IMR-90 (cell line): ENCODE measurements around the gene GABBR2. TPM values are rescaled to one million over a fixed set of nuclear protein-coding genes. Genes with fewer than 3 reads are reported as not detected.

Source experiments
- ATAC-seq: fragments of 200-7000 bp; cut with Tn5 transposase; 2 replicates; pipeline ENCODE4 v1.9.1; 2020; ENCODE audit warnings: low read depth, mild to moderate bottlenecking, moderate library complexity
- BruUV-seq: library from RNA; stranded (reverse); fragments of 400-500 nt; replicated peaks from 2 replicates; lab custom pipeline; 2021; lab: Mats Ljungman, UMichigan
- CTCF ChIA-PET: fragments of 300-600 bp; formaldehyde crosslinking; extraction: SDS; loops from one replicate; lab custom pipeline; 2021; ENCODE audit warnings: antibody characterized with exemption; lab: Yijun Ruan, JAX
- POLR2A ChIA-PET: fragments of 300-600 bp; sonication (Branson Sonifier 250); formaldehyde crosslinking; loops from one replicate; lab custom pipeline; 2022; ENCODE audit warnings: antibody characterized with exemption; ENCODE audit not compliant: unreplicated experiment; lab: Charles Lee
- DNase-seq: peaks from one replicate; pipeline ENCODE4 v3.0.0; 2013
- H2AFZ ChIP-seq: replicated peaks from 2 replicates; pipeline ENCODE3; 2013; ENCODE audit warnings: low read length, mild to moderate bottlenecking; ENCODE audit not compliant: poor library complexity
- H2AK5ac ChIP-seq: 2 replicates; pipeline ENCODE4 v1.6.1; 2013; ENCODE audit warnings: low read depth, low read length, inconsistent platforms
- H2AK9ac ChIP-seq: replicated peaks from 2 replicates; pipeline ENCODE3; 2013; ENCODE audit warnings: mild to moderate bottlenecking, low read depth, low read length, moderate library complexity; ENCODE audit not compliant: poor library complexity
- H2BK120ac ChIP-seq: 2 replicates; pipeline ENCODE4 v1.6.1; 2013; ENCODE audit warnings: low read depth, low read length, inconsistent platforms
- H2BK15ac ChIP-seq: 3 replicates; pipeline ENCODE4 v1.6.1; 2013; ENCODE audit warnings: low read depth, low read length, inconsistent platforms
- H2BK20ac ChIP-seq: 2 replicates; pipeline ENCODE4 v1.6.1; 2013; ENCODE audit warnings: low read depth, mild to moderate bottlenecking, inconsistent platforms, low read length, moderate library complexity
- H2BK5ac ChIP-seq: 2 replicates; pipeline ENCODE4 v1.6.1; 2013; ENCODE audit warnings: mild to moderate bottlenecking, low read depth, low read length, inconsistent platforms; ENCODE audit not compliant: poor library complexity, severe bottlenecking
- H3K14ac ChIP-seq: replicated peaks from 2 replicates; pipeline ENCODE4 v1.6.1; 2013; ENCODE audit warnings: low read depth, low read length, inconsistent platforms
- H3K18ac ChIP-seq: 2 replicates; pipeline ENCODE4 v1.6.1; 2013; ENCODE audit warnings: low read depth, low read length, control low read depth
- H3K23ac ChIP-seq: 2 replicates; pipeline ENCODE4 v1.6.1; 2013; ENCODE audit warnings: low read depth, low read length, inconsistent platforms
- H3K27ac ChIP-seq: 2 replicates; pipeline ENCODE4 v1.5.1; 2013; ENCODE audit warnings: mild to moderate bottlenecking, control low read depth, low read length; ENCODE audit not compliant: insufficient read depth
- H3K27me3 ChIP-seq: 2 replicates; pipeline ENCODE4 v1.6.1; 2013; ENCODE audit warnings: low read length; ENCODE audit not compliant: control insufficient read depth, insufficient read depth
- H3K36me3 ChIP-seq: 2 replicates; pipeline ENCODE4 v1.6.1; 2013; ENCODE audit warnings: low read length, mixed read lengths; ENCODE audit not compliant: control insufficient read depth, insufficient read depth
- H3K4ac ChIP-seq: 2 replicates; pipeline ENCODE4 v1.6.1; 2013; ENCODE audit warnings: low read depth, low read length, inconsistent platforms
- H3K4me1 ChIP-seq: 2 replicates; pipeline ENCODE4 v1.6.1; 2013; ENCODE audit warnings: low read length, mixed read lengths; ENCODE audit not compliant: control insufficient read depth, insufficient read depth
- H3K4me2 ChIP-seq: 2 replicates; pipeline ENCODE4 v1.6.1; 2013; ENCODE audit warnings: low read depth, mild to moderate bottlenecking, control low read depth, low read length, moderate library complexity
- H3K4me3 ChIP-seq: 2 replicates; pipeline ENCODE4 v1.5.1; 2013; ENCODE audit warnings: low read depth, mild to moderate bottlenecking, control low read depth, low read length, moderate library complexity; ENCODE audit not compliant: insufficient read depth
- H3K56ac ChIP-seq: 2 replicates; pipeline ENCODE4 v1.6.1; 2013; ENCODE audit warnings: low read length, inconsistent platforms; ENCODE audit not compliant: insufficient read depth; ENCODE audit errors: extremely low read depth
- H3K79me1 ChIP-seq, 2 experiments: 2 replicates each; pipeline ENCODE4 v1.6.1; 2013; ENCODE audit warnings: low read length in 2 of 2, inconsistent platforms in 1 of 2, low read depth in 1 of 2
- H3K9ac ChIP-seq: 2 replicates; pipeline ENCODE4 v1.6.1; 2013; ENCODE audit warnings: low read depth, low read length, control low read depth
- H3K9me1 ChIP-seq: 2 replicates; pipeline ENCODE4 v1.6.1; 2013; ENCODE audit warnings: low read length, inconsistent platforms; ENCODE audit not compliant: insufficient read depth
- H3K9me3 ChIP-seq: 2 replicates; pipeline ENCODE4 v1.6.1; 2013; ENCODE audit warnings: low read length; ENCODE audit not compliant: control insufficient read depth, insufficient read depth
- H4K20me1 ChIP-seq: 2 replicates; pipeline ENCODE4 v1.6.1; 2013; ENCODE audit warnings: low read length, inconsistent platforms; ENCODE audit not compliant: insufficient read depth
- H4K5ac ChIP-seq: 2 replicates; pipeline ENCODE4 v1.6.1; 2013; ENCODE audit warnings: mild to moderate bottlenecking, low read depth, low read length, control low read depth
- H4K8ac ChIP-seq, 2 experiments: 2 replicates each; pipeline ENCODE4 v1.6.1; 2013; ENCODE audit warnings: low read depth in 2 of 2, low read length in 2 of 2, control low read depth in 1 of 2, inconsistent platforms in 1 of 2
- H4K91ac ChIP-seq: 2 replicates; pipeline ENCODE4 v1.6.1; 2013; ENCODE audit warnings: low read depth, low read length, inconsistent platforms; ENCODE audit not compliant: insufficient read depth
- BHLHE40 ChIP-seq: fragments of 150-350 bp; IDR thresholded peaks from 2 replicates; pipeline ENCODE4 v1.6.1; 2016; ENCODE audit warnings: mild to moderate bottlenecking, low read depth, low read length
- CHD1 ChIP-seq: IDR thresholded peaks from 2 replicates; pipeline ENCODE4 v1.6.1; 2012; ENCODE audit warnings: low read depth, low read length, improper control_type of control experiment
- FOS ChIP-seq: fragments of 150-350 bp; IDR thresholded peaks from 2 replicates; pipeline ENCODE4 v1.6.1; 2016; ENCODE audit warnings: low read depth, low read length
- MAFK ChIP-seq: IDR thresholded peaks from 2 replicates; pipeline ENCODE4 v1.6.1; 2012; ENCODE audit warnings: low read depth, low read length, improper control_type of control experiment
- MAZ ChIP-seq: IDR thresholded peaks from 2 replicates; pipeline ENCODE4 v1.6.1; 2012; ENCODE audit warnings: low read depth, mild to moderate bottlenecking, low read length, improper control_type of control experiment, moderate library complexity, borderline replicate concordance
- NFE2L2 ChIP-seq: fragments of 150-350 bp; IDR thresholded peaks from 2 replicates; pipeline ENCODE4 v1.6.1; 2016; ENCODE audit warnings: low read depth, mild to moderate bottlenecking, low read length
- POLR2A ChIP-seq: IDR thresholded peaks from 2 replicates; pipeline ENCODE4 v1.6.1; 2012; ENCODE audit warnings: mild to moderate bottlenecking, low read depth, low read length
- RAD21 ChIP-seq: IDR thresholded peaks from 2 replicates; pipeline ENCODE4 v1.6.1; 2012; ENCODE audit warnings: low read length, improper control_type of control experiment
- RCOR1 ChIP-seq: IDR thresholded peaks from 2 replicates; pipeline ENCODE4 v1.6.1; 2012; ENCODE audit warnings: mild to moderate bottlenecking, low read length, improper control_type of control experiment; ENCODE audit not compliant: insufficient replicate concordance
- SMC3 ChIP-seq: fragments of 150-350 bp; IDR thresholded peaks from 2 replicates; pipeline ENCODE4 v1.6.1; 2016; ENCODE audit warnings: low read depth, mild to moderate bottlenecking, antibody characterized with exemption, low read length, moderate library complexity
- WGBS, 2 experiments: methylation state at CpG; one replicate each; pipeline versions ENCODE4 v1.1.5 to v1.1.7; 2013; ENCODE audit warnings: missing lambda C conversion rate in 2 of 2; ENCODE audit not compliant: insufficient read length in 1 of 2; ENCODE audit errors: extremely low coverage in 2 of 2; 5-methylcytosine and 5-hydroxymethylcytosine counted together
- dilution Hi-C: fragments of 300-500 bp; cut with HindIII; formaldehyde crosslinking; loops from one replicate; pipeline ENCODE4 v1.14.3; 2018; ENCODE audit warnings: low sequenced_read_pairs; ENCODE audit not compliant: unreplicated experiment
- in situ Hi-C: fragments of 300-500 bp; cut with MboI; formaldehyde crosslinking; loops from 3 replicates; pipeline ENCODE4 v1.14.3; 2019; ENCODE audit warnings: low sequenced_read_pairs, inconsistent platforms, mixed read lengths
- intact Hi-C: fragments of 100-400 bp; cut with micrococcal nuclease; formaldehyde crosslinking; loops from 2 replicates; pipeline ENCODE4 v1.10.0; 2022
- polyA plus RNA-seq, 3 experiments: library from polyadenylated mRNA; depleted of rRNA; stranded (reverse); fragments of >200 nt; gene quantifications; 2 replicates each; pipeline ENCODE4 v1.2.3, GENCODE V29; 2012; ENCODE audit warnings: low replicate concordance in 1 of 3
- total RNA-seq: library from RNA; depleted of rRNA; stranded (reverse); fragments of >200 nt; gene quantifications from 2 replicates; pipeline ENCODE4 v1.2.3, GENCODE V29; 2012
- TF ChIP-seq, protein P1 (sequence below): fragments of 150-350 bp; IDR thresholded peaks from 2 replicates; pipeline ENCODE4 v1.6.1; 2016; ENCODE audit warnings: low read depth, mild to moderate bottlenecking, low read length, moderate library complexity, borderline replicate concordance
- TF ChIP-seq, protein P2 (sequence below): conservative IDR thresholded peaks from 2 replicates; pipeline ENCODE4 v1.5.1; 2012; ENCODE audit warnings: mild to moderate bottlenecking, low read depth, low read length, improper control_type of control experiment

The GABBR2 gene
- total and polyA plus RNA-seq, 2 of the 4 experiments (the other 2 are of a cell fraction), result 14.2 to 20.3 TPM

DNA sequence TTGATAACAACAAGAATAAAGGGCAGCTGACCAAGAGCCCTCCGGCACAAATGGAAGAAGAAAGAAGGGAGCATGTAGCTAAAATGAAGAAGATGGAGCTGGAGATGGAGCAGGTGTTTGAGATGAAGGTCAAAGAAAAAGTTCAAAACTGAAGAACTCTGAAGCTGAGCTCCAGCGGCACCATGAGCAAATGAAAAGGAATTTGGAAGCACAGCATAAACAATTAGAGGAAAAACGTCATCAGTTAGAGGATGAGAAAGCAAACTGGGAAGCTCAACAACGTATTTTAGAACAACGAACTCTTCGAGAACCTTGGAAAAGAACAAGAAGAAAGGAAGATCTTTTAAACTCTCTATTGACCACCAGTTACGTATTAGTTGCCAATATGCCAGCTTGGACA lies 100.9 kb downstream of the GABBR2 start:
- Histone ChIP-seq H3K9me1 (peaks cover 34% of the 10 kb centered on the region), H2AFZ (no peak overlapping the region), H2BK20ac (peak overlapping the region; percentile 99), H3K18ac (peak overlapping the region; percentile 98), H4K5ac (peak overlapping the region; percentile 93), H2AK5ac (peak overlapping the region; percentile 83), H3K27me3 (no peaks in the 10 kb centered on the region), H4K91ac (peak overlapping the region; percentile 87), H2BK15ac (peak overlapping the region; percentile 96), H3K4me3 (no peak overlapping the region), H3K4me2 (peak overlapping the region; percentile 85; the same call in 1 of the 2 replicates), H3K36me3 (no peaks in the 10 kb centered on the region), H3K23ac (peak overlapping the region; percentile 99), H2BK5ac (peak overlapping the region; percentile 100), H3K9ac (peak overlapping the region; percentile 72; the same call in 1 of the 2 replicates), H4K20me1 (no peaks in the 10 kb centered on the region), H3K56ac (peak overlapping the region; percentile 98), H3K14ac (peak overlapping the region; percentile 99), H2AK9ac (no peak overlapping the region), H3K27ac (peak overlapping the region; percentile 74), H3K9me3 (no peaks in the 10 kb centered on the region), H3K79me1 (peaks cover 28 to 66% of the 10 kb centered on the region in 2 experiments), H4K8ac (peak overlapping the region; percentile 61 to 99), H2BK120ac (peak overlapping the region; percentile 99), H3K4ac (peak overlapping the region; percentile 94; the same call in 1 of the 2 replicates), H3K4me1 (peaks cover 51% of the 10 kb centered on the region)
- intact Hi-C loops, result loop anchor here (2.0 to 10.0 kb wide), 3 partner anchors 51 to 115 kb away; partner anchors contain the start of gene GABBR2
- ChIA-PET CTCF (no interaction called here), POLR2A (no interaction called here)
- dilution Hi-C loops, result no loop called here
- WGBS, 2 experiments, result 33% methylated on average over 1 of the region's 7 CpGs; no CpG with 5 or more reads in 1 of the 2 experiments
- DNase-seq (peak; percentile 97), ATAC-seq (peak; percentile 55)
- peak; percentile 63; the same call in 1 of the 2 replicates for TF ChIP-seq FOS
- TF ChIP-seq POLR2A, result peak; percentile 33; the same call in 1 of the 2 replicates
- TF ChIP-seq, protein P1, sequence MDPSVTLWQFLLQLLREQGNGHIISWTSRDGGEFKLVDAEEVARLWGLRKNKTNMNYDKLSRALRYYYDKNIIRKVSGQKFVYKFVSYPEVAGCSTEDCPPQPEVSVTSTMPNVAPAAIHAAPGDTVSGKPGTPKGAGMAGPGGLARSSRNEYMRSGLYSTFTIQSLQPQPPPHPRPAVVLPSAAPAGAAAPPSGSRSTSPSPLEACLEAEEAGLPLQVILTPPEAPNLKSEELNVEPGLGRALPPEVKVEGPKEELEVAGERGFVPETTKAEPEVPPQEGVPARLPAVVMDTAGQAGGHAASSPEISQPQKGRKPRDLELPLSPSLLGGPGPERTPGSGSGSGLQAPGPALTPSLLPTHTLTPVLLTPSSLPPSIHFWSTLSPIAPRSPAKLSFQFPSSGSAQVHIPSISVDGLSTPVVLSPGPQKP, result no peak
- no peak for TF ChIP-seq CHD1
- peak; percentile 42 for TF ChIP-seq RCOR1
- TF ChIP-seq SMC3, result no peak; the same call in 1 of the 2 replicates
- TF ChIP-seq, protein P2, sequence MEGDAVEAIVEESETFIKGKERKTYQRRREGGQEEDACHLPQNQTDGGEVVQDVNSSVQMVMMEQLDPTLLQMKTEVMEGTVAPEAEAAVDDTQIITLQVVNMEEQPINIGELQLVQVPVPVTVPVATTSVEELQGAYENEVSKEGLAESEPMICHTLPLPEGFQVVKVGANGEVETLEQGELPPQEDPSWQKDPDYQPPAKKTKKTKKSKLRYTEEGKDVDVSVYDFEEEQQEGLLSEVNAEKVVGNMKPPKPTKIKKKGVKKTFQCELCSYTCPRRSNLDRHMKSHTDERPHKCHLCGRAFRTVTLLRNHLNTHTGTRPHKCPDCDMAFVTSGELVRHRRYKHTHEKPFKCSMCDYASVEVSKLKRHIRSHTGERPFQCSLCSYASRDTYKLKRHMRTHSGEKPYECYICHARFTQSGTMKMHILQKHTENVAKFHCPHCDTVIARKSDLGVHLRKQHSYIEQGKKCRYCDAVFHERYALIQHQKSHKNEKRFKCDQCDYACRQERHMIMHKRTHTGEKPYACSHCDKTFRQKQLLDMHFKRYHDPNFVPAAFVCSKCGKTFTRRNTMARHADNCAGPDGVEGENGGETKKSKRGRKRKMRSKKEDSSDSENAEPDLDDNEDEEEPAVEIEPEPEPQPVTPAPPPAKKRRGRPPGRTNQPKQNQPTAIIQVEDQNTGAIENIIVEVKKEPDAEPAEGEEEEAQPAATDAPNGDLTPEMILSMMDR, result no peak
- no peak for TF ChIP-seq MAZ
- TF ChIP-seq NFE2L2, result peak; percentile 78
- peak; percentile 43; the same call in 1 of the 2 replicates for TF ChIP-seq MAFK
- no peak for TF ChIP-seq BHLHE40
- TF ChIP-seq RAD21, result no peak; the same call in 1 of the 2 replicates
- BruUV-seq, result no TSS peak
- in situ Hi-C loops, result no loop called here
